Hindlimb muscle (tissue), 1 donor: ENCODE data around the gene RNF141. TPM values are rescaled to one million over a fixed set of nuclear protein-coding genes. Genes with fewer than 3 reads are reported as not detected.

Source experiments
- DNase-seq: peaks from one replicate; pipeline ENCODE4 v3.0.0-alpha.2; 2013
- polyA plus RNA-seq: library from polyadenylated mRNA; unstranded; fragments of 120-200 nt; gene quantifications from one replicate; pipeline ENCODE4 v1.2.1, GENCODE V29; 2013; ENCODE audit not compliant: insufficient read length

Gene RNF141
- polyA plus RNA-seq, 1 donor, result 23.9 TPM

GRCh38 chr11:10497371-10498021 is 43.5 kb downstream of the RNF141 start:
- DNase-seq, result no peak

DNA sequence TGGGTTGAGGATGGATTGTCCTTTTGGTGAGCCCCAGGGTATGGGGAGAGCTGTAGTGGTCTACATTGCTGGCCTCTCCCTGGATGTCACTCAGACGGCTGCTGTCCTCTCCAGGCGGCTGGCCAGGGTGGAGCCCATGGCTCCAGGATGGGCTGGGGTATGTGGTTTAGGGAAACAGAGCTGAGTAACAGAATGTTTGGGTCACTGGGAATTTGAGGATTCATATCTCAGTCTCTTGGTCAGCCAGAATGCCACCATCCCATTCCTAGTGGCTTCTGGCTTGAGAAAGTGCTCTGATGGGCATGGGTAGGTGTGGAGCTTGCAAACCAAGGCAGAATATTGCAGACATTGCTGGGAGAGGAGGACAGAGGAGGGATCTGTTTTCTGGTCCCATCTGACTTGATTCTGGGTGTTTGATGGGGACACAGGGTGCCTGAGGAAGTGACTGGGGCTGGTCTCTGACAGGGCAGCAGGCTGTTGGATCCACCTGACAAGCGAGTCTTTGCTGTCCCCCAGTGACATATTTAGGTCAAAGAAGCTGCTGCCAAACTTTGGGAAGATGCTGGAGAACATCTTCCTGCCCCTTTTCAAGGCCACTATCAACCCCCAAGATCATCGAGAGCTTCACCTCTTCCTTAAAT is 44.6 kb downstream of the RNF141 start:
- no peak for DNase-seq

DNA sequence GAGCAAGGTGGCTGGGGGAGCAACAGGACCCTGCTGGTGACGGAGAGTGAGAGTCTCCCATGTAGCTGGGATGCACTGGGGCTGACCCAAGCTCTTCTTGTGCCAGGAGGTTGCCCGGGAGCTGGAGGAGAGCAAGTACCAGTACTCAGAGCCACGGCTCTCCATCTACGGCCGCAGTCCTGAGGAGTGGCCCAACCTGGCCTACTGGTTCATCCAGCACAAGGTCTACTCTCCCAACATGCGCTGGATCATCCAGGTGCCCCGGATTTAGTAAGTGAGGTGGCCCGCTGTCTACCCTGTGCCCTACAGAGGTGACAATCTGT is 45.6 kb downstream of the RNF141 start:
- no peak for DNase-seq

- no peak for DNase-seq
These were observed 46.1 kb downstream of the RNF141 start for GRCh38 chr11:10494636-10495463.

- DNase-seq, result no peak
These were observed 47.8 kb downstream of the RNF141 start for GRCh38 chr11:10493041-10493663.

DNA sequence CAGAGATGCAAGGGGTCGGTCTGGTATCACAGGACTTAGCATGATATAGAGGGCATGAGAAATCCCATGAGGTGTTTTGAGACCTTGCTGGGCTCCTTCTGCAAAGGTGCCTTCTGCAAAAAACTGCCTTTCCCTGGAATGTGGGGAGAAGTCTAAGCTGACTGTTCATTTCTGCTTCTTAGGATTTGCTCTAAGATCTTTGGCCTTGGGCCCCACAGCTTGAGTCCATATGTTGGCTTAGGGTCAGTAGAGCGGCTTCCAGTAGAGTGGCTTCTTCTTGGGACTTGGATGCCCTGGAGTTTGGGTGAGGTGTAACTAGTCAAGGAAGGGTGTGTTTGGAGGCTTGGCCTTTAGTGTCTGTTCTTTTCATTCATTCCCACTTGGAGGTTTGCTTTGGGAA is 48.9 kb downstream of the RNF141 start:
- DNase-seq, result no peak

- peak; percentile 17 for DNase-seq
These were observed 50.4 kb downstream of the RNF141 start for GRCh38 chr11:10490398-10491241.

DNA sequence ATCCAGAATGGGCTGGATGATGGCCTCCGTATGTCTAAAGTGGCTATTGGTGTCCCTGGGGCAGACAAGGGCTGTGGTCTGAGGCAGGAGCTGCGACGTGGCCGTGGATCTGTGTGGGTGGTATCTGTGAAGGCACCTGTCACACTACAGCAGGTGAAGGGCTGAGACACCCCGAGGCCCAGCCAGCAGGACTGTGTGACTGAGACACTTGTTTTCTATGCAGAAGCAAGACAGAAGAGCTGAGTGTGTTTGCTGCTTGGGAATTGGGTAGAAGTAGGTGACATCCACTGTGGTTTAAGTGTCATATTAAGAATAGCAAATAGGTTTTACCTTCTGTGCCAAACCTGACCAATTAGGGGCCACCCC is 51.0 kb downstream of the RNF141 start:
- DNase-seq, result no peak

DNA sequence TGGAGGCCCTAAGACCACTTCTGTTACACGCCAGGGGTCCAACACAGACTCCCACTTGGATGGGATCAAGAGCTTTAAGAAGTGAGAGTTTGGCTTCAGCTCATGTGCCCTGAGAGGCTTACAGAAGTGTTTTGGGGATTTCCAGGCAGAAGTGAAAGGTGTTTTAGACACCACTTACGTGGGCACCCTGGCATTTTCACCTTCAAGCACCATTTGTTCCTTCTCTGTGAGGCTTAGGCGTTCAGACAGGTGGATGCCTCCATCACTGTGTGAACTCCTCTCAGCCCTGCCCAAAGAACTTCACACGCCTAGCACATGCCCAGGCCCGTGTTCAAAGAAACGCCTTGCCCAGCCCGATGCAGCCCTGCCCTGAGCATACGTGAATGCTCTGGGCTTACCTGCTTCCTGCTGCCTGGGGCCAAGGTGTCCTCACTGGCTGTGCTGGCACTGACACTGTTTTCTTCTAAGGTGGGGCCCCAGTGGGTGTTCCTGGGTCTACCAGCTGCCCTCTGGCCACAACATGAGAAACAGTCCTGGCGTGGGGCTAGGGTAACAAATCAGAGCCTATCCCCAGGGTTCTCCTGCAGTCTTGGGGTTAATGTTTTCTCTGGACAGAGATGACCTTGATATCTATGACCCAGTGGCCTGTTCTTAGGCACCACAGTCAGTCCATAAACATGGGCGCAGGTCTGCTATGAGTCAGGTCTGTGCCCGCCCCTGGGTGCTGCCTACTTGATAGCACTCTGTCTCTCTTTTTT is 51.9 kb downstream of the RNF141 start:
- DNase-seq, result no peak

DNA sequence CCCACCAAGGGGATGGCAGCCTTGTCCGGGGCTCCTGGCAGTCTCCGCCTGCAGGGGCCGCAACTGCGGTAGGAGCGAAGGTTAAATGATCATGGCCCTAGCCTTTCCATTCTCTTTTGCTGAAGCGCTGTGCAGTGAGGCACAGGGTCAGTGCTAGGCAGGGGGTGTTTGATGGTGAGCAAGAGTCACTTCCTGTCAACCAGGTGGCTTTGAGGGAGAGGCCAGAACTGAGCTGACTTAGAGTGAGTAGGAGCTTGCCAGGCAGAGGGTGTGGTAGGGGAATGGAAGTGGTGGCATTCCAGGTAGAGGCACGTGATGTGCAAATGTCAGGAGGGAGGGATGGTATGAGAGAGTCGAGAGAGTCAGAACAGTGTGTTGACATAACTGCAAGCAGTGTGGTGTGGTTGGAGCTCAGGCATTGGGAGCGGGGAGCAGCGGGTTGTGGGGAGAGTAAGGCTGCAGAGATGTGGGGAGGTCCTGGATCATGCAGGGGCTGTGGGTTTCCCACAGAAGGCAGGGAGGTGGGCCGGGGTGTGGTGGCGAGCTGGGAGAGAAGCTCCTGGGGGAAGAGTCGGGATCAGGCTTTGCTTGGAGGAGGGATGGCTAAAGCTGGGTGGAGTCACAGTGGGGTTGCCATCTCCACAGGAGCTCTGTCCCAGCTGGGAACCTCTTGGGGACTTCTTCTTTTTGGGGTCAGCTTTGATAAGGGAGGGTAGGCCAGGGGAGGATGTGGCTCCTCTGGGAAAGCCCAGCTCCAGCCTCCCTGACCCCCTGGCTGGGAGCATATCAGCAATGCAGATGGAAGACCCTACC is 52.7 kb downstream of the RNF141 start:
- DNase-seq, result no peak

DNA sequence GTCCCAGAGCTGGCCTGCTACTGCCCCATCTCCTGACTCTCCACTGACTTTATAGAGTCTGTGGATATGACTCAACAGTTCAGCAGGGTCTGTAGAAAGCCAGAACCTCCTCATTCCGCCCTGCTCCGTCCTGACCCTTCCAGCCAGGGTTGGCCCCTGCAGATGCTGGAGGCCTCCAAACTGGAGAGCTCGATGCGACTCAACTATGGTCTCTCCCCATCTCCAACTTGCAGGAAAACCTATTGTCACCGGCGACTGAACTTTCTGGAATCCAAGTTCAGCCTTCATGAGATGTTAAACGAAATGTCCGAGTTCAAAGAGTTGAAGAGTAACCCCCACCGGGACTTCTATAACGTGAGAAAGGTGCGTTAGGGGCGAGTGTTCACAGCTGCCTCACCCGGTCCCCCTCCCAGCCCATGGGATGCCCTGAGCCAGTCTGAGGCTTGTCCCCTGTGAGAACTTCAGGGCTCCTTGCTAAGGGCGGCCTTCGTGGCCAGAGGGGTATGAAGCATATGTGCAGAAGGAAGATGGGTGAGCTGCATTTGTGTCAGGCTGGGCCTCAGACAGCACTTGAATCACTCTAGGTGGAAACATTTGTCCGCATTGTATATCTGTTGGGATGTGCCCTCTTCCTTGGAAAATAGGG is 53.9 kb downstream of the RNF141 start:
- no peak for DNase-seq

DNA sequence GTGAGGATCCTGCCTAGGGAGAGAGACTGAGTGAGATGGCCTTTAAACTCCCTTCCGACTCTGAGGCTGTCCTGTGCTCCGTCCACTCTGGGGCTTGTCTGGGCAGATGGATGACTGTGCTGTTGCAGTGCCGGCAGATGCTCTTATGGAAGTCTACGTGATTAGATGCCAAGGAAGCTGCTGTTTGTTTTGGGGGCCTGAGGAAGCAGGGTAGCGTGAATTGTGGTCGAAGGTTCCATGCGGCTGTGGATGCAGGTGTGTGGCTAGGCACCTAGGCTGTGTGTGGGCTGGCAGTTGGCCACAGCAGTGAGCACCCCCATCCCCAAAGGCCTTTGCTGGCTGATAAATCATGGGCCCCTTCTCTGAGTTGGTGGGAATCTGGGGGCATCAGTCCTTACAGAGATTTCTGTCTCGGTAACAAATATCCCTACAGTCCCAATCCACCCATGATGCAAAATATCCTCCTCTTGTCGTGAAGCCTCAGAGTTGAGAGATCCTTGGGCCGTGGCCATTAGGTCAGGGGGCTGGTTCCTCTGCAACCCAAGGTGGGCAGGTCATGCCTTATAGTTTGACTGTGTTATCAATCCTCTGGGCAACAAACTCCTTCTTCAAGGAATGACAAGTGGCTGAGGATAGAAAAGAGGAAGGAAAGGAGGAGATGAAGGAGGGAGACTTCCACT is 54.7 kb downstream of the RNF141 start:
- DNase-seq, result no peak

GRCh38 chr11:10485646-10486045 is 55.3 kb downstream of the RNF141 start:
- DNase-seq, result no peak

DNA sequence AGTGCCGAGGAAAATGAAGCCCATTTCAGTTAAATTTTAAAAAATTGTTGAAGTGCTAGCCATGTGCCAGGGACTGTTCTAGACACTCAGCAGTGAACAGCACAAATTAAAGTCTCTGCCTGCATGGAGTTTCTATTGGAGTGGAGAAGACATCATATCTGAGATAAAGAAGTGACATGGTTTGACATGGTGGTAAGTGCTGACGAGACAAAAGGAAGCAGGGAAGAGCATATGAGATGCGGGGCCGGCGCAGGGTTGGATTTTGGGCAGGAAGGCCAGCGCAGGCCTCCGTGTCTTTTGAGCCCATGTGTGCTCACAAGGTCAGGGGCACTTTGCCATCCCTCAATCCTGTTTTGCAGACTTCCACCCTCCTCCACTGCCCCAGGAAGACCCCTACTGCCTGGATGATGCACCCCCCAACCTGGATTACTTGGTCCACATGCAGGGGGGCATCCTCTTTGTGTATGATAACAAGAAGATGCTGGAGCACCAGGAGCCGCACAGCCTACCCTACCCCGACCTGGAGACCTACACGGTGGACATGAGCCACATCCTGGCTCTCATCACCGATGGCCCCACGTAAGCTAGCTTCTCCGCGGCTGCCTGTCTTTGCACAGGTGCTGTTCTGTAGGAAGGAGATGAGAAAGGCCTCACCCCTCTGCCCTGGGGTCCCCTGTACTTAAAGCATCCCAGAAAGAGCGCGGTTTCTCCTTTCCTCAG is 56.4 kb downstream of the RNF141 start:
- DNase-seq, result no peak

DNA sequence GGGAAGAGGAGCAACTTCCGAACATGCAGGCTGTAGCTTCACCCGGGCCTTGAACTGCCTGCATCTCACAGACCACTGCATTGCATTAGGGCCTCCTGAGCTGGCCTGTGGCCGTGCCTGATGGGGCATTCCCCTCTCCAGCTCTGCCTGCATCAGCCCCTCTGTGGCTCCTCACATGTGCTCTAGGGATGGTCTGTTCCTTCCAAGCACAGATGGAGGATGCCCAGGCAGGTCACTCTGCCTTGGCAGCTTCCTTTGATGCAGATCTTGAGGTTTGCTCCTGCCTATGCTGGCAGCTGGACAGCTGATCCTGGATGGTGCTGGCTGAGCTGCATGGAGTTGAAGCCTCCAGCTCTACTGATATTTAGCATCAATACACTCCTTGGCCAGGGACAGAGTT is 57.4 kb downstream of the RNF141 start:
- no peak for DNase-seq

DNA sequence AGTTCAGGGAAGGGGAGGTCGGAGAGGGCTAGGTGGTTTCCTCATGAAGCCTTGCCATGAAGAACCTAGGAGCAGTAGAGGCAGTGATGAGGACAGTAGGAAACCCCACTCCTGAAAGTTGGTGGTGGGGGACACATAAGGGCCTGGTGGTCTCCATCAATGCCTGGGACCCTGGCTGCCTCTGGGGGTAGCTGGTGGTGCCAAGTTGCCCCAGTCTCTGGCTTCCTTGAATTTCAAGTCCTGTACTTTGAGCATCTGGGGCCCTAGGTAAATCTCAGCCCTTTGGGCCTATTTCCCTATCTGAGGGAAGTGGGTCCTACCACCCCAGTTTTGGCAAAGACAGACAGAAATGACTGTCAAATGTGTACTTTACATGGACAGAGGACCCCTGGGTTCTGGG is 57.8 kb downstream of the RNF141 start:
- DNase-seq, result no peak

- no peak for DNase-seq
These were observed 59.2 kb downstream of the RNF141 start for GRCh38 chr11:10481560-10482349.

DNA sequence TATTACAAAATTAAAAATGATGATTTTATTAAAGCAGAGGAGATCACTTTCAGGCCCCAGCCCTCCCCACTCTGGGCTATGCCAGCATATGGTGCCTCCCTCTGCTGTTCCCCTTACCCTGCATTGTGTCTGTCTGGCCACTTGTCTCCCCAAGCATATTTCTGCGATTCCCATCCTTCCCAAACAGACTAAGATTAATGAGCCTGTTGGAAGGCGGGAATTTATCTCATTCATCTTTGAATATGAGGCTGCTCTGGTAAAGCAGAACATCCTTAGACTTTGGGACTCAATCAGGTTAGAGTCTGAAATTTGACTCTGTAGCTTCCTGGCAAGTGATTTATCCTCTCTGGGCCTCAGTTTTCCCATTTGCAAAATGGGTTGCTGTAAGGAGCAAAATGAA is 60.2 kb downstream of the RNF141 start:
- DNase-seq, result no peak
